ENCODE results near the gene PPP1R16B. TPM values are rescaled to one million over a fixed set of nuclear protein-coding genes. Genes with fewer than 3 reads are reported as not detected.
A peak's percentile ranks its signal among the peaks of the same experiment; 100 is the strongest.

Gene PPP1R16B
- total and polyA plus RNA-seq, 2 experiments from 2014 or later = 0.28 to 0.33 TPM

- TF ChIP-seq EZH2 (IDR thresholded peaks at IDR 0.05; ENCODE audit: borderline replicate concordance) (no peak), EZH2phosphoT487 (IDR thresholded peaks at IDR 0.05; ENCODE audit: low read depth, severe bottlenecking, unreplicated experiment) (no peak)
- TF ChIP-seq, protein P1, sequence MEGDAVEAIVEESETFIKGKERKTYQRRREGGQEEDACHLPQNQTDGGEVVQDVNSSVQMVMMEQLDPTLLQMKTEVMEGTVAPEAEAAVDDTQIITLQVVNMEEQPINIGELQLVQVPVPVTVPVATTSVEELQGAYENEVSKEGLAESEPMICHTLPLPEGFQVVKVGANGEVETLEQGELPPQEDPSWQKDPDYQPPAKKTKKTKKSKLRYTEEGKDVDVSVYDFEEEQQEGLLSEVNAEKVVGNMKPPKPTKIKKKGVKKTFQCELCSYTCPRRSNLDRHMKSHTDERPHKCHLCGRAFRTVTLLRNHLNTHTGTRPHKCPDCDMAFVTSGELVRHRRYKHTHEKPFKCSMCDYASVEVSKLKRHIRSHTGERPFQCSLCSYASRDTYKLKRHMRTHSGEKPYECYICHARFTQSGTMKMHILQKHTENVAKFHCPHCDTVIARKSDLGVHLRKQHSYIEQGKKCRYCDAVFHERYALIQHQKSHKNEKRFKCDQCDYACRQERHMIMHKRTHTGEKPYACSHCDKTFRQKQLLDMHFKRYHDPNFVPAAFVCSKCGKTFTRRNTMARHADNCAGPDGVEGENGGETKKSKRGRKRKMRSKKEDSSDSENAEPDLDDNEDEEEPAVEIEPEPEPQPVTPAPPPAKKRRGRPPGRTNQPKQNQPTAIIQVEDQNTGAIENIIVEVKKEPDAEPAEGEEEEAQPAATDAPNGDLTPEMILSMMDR (IDR thresholded peaks at IDR 0.05; ENCODE audit: poor library complexity) = no peak
- Histone ChIP-seq H3K27ac (no peak overlapping the region), H3K9me2 (replicated peaks; ENCODE audit: insufficient read depth) (no peaks in the 10 kb centered on the region), H3K4me1 (ENCODE audit: insufficient read depth) (no peaks in the 10 kb centered on the region), H2AFZ (no peak overlapping the region), H3K9me3 (ENCODE audit: low read depth) (no peaks in the 10 kb centered on the region), H3K27me3 (no peaks in the 10 kb centered on the region), H3K4me3 (no peak overlapping the region), H3K36me3 (replicated peaks; ENCODE audit: insufficient read depth, low read depth) (no peaks in the 10 kb centered on the region), H4K20me1 (ENCODE audit: insufficient read depth, poor library complexity, severe bottlenecking) (no peaks in the 10 kb centered on the region), H3K4me2 (no peak overlapping the region), H3K79me2 (no peaks in the 10 kb centered on the region)
- WGBS (ENCODE audit: low lambda C conversion rate, missing lambda C conversion rate) = 89% methylated on average over 6 of the region's 7 CpGs
- DNase-seq (ENCODE audit: low spot score) = no peak
These were observed 15.8 kb upstream of the PPP1R16B start for GRCh38 chr20:38789503-38790199.

DNA sequence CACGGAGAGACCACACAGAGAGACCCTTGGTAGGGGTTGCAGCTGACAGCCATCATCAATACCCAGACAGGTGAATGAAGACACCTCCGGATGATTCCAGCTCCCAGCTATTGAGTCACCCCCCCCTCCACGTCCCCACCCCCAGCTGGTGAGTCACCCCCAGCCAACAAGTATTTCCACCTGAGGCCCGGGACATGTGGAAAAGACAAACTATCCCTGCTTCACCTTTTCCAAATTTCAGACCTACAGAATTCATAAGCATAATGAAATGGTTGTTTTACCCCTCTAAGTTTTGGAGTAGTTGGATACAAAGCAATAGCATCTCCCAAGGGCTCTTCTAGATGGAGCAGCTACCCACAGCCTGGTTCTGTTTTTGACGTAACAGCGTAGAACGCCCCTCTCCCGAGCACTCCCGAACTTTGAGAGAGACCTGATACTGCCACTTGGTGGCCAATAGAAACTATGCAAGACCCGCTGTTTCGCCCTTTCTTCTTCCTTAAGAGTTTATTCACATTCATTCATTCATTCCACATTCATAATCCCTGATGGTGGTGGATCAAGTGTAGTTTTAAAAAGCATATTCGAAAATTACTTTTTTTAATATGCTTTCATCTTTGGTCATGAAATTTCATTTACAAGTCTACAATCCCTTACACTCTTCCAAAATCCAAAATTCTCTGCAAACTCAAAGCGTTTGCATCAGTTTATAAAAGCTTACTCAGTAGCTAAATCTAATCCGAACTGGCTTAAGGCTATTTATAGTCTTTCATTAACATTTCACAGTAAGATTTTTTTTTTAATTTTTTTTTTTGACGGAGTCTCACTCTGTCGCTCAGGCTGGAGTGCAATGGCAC is 15.1 kb upstream of the PPP1R16B start:
- Histone ChIP-seq H2AFZ (no peak overlapping the region), H3K36me3 (replicated peaks; ENCODE audit: insufficient read depth, low read depth) (no peaks in the 10 kb centered on the region), H3K79me2 (no peaks in the 10 kb centered on the region), H3K4me3 (no peak overlapping the region), H3K9me3 (ENCODE audit: low read depth) (no peaks in the 10 kb centered on the region), H3K4me1 (ENCODE audit: insufficient read depth) (no peaks in the 10 kb centered on the region), H3K4me2 (no peak overlapping the region), H3K27me3 (no peaks in the 10 kb centered on the region), H4K20me1 (ENCODE audit: insufficient read depth, poor library complexity, severe bottlenecking) (no peaks in the 10 kb centered on the region), H3K9me2 (replicated peaks; ENCODE audit: insufficient read depth) (no peaks in the 10 kb centered on the region), H3K27ac (no peak overlapping the region)
- TF ChIP-seq EZH2phosphoT487 (IDR thresholded peaks at IDR 0.05; ENCODE audit: low read depth, severe bottlenecking, unreplicated experiment) (no peak), EZH2 (IDR thresholded peaks at IDR 0.05; ENCODE audit: borderline replicate concordance) (no peak)
- TF ChIP-seq, protein P1 (IDR thresholded peaks at IDR 0.05; ENCODE audit: poor library complexity) = peak; percentile 63
- 41% methylated on average over 16 of the region's 16 CpGs for WGBS (ENCODE audit: low lambda C conversion rate, missing lambda C conversion rate)
- peak; percentile 63 for DNase-seq (ENCODE audit: low spot score)

- H3K9me2 ChIP-seq (replicated peaks; ENCODE audit: insufficient read depth) = no peaks in the 10 kb centered on the region
- no peak overlapping the region for H3K4me3 ChIP-seq
- no peak overlapping the region for H2AFZ ChIP-seq
- no peak for DNase-seq (ENCODE audit: low spot score)
- H3K9me3 ChIP-seq (ENCODE audit: low read depth) = no peaks in the 10 kb centered on the region
- WGBS (ENCODE audit: low lambda C conversion rate, missing lambda C conversion rate) = 79% methylated on average over 3 of the region's 3 CpGs
- no peak overlapping the region for H3K27ac ChIP-seq
- H3K36me3 ChIP-seq (replicated peaks; ENCODE audit: insufficient read depth, low read depth) = no peaks in the 10 kb centered on the region
- no peaks in the 10 kb centered on the region for H3K79me2 ChIP-seq
- no peak overlapping the region for H3K4me2 ChIP-seq
- TF ChIP-seq EZH2 (IDR thresholded peaks at IDR 0.05; ENCODE audit: borderline replicate concordance) = no peak
- TF ChIP-seq EZH2phosphoT487 (IDR thresholded peaks at IDR 0.05; ENCODE audit: low read depth, severe bottlenecking, unreplicated experiment) = no peak
- TF ChIP-seq, protein P1 (IDR thresholded peaks at IDR 0.05; ENCODE audit: poor library complexity) = no peak
- no peaks in the 10 kb centered on the region for H3K4me1 ChIP-seq (ENCODE audit: insufficient read depth)
- H3K27me3 ChIP-seq = no peaks in the 10 kb centered on the region
- no peaks in the 10 kb centered on the region for H4K20me1 ChIP-seq (ENCODE audit: insufficient read depth, poor library complexity, severe bottlenecking)
These were observed 14.2 kb upstream of the PPP1R16B start for GRCh38 chr20:38791291-38791690.
